ENCODE results near the gene MOB3A.

DNA sequence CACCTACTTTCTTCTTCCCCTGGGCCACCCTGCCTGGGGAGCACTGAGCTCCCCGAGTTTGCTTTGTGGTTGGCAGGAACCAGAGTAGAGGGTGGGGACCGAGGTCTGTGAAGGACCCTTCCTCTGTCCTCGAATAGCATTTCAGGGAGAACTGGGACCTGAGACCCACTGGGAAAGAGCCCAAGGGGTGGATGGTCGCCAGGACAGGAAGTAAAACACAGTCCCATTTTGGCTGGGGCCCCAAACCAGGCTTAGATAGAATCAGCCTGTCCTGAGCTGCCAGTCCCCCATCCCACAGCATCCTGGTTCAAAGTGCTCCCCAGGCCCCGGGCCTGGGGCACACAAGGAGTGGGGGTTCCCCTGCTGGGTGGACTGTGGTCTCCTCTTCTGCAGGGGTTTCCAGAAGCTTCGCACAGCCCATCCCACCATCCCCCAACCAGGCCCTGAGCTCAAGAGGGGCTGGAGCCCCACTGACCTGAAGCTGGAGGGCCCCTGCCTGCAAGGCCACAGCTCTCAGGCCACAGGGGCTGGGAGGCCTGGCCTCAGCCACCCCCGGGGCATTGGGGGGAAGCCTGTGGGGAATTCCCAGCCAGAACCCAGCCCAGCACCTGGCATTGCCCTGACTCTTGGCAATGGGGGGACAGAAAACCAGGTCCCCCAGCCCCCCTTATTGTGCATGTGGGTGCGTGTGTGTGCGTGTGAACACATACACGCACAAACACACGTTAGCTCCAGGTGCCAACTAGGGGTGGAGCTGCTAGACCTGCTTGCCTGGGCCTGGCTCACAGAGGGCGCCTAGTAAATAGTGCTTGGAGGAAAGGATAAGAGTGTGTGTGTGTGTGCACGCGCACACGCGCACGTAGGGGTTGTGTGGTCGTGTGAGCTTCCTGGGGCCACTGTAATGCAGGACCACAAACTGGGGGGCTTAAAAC lies 44.1 kb downstream of the MOB3A start:
- TF ChIP-seq, protein P1, sequence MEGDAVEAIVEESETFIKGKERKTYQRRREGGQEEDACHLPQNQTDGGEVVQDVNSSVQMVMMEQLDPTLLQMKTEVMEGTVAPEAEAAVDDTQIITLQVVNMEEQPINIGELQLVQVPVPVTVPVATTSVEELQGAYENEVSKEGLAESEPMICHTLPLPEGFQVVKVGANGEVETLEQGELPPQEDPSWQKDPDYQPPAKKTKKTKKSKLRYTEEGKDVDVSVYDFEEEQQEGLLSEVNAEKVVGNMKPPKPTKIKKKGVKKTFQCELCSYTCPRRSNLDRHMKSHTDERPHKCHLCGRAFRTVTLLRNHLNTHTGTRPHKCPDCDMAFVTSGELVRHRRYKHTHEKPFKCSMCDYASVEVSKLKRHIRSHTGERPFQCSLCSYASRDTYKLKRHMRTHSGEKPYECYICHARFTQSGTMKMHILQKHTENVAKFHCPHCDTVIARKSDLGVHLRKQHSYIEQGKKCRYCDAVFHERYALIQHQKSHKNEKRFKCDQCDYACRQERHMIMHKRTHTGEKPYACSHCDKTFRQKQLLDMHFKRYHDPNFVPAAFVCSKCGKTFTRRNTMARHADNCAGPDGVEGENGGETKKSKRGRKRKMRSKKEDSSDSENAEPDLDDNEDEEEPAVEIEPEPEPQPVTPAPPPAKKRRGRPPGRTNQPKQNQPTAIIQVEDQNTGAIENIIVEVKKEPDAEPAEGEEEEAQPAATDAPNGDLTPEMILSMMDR (IDR thresholded peaks at IDR 0.05), result no peak
- no peak for TF ChIP-seq POLR2A (IDR thresholded peaks at IDR 0.05)

All from body of pancreas (tissue), 4 donors.